Gastroesophageal sphincter (tissue), 3 donors: ENCODE measurements around the gene RNF19B.
A peak's percentile ranks its signal among the peaks of the same experiment; 100 is the strongest.

Source experiments
- CTCF ChIP-seq, 4 experiments: fragments of 200-600 bp in 2 of 4; fragments of 450-650 bp in 2 of 4; sonication (generic) in 1 of 4; IDR thresholded peaks; one replicate each; pipeline ENCODE4 v1.5.1; 2017 to 2019; ENCODE audit warnings: antibody characterized with exemption in 4 of 4, mild to moderate bottlenecking in 2 of 4, moderate library complexity in 2 of 4
- EP300 ChIP-seq: sonication (generic); formaldehyde crosslinking; IDR thresholded peaks from one replicate; pipeline ENCODE4 v1.6.1; 2017; ENCODE audit warnings: antibody characterized with exemption, mild to moderate bottlenecking
- POLR2A ChIP-seq, 2 donors: fragments of 450-650 bp; IDR thresholded peaks; one replicate each; pipeline ENCODE4 v1.6.1; 2017; ENCODE audit warnings: antibody characterized with exemption in 2 of 2, mild to moderate bottlenecking in 2 of 2, moderate library complexity in 1 of 2
- POLR2AphosphoS5 ChIP-seq: sonication (generic); formaldehyde crosslinking; IDR thresholded peaks from one replicate; pipeline ENCODE4 v1.6.1; 2017; ENCODE audit warnings: antibody characterized with exemption

GRCh38 chr1:32900956-32901822 lies 63.4 kb downstream of the RNF19B start, which contains the start of gene TMEM54:
- TF ChIP-seq CTCF (IDR thresholded peaks at IDR 0.05) (peak in 1 of 4 experiments; percentile 15), POLR2AphosphoS5 (no peak), POLR2A (IDR thresholded peaks at IDR 0.05) (no peak), EP300 (no peak)
